ENCODE measurements around the gene RIMKLA. TPM values are rescaled to one million over a fixed set of nuclear protein-coding genes. Genes with fewer than 3 reads are reported as not detected.

The RIMKLA gene
- polyA plus RNA-seq, 1 donor = 1.1 TPM

Other genes starting within 250 kb of the RIMKLA start
- gene GUCA2B, start 227.4 kb upstream of the RIMKLA start, polyA plus RNA-seq (ENCODE audit: insufficient read length) = not detected
- not detected for gene GUCA2A, start 216.0 kb upstream of the RIMKLA start, polyA plus RNA-seq (ENCODE audit: insufficient read length)
- 40.5 TPM for gene FOXJ3, start 45.6 kb upstream of the RIMKLA start, polyA plus RNA-seq (ENCODE audit: insufficient read length)
- 0.48 TPM for gene ZMYND12, start 75.2 kb downstream of the RIMKLA start, polyA plus RNA-seq (ENCODE audit: insufficient read length)
- 32.8 TPM for gene PPCS, start 75.8 kb downstream of the RIMKLA start, polyA plus RNA-seq (ENCODE audit: insufficient read length)
- gene CCDC30, start 82.5 kb downstream of the RIMKLA start, polyA plus RNA-seq (ENCODE audit: insufficient read length) = 2.5 TPM